H9 (cell line): ENCODE data around the gene SMTN. TPM values are rescaled to one million over a fixed set of nuclear protein-coding genes. Genes with fewer than 3 reads are reported as not detected.
A peak's percentile ranks its signal among the peaks of the same experiment; 100 is the strongest.

Source experiments
- DNase-seq: peaks from one replicate; pipeline ENCODE4 v3.0.0-alpha.2; 2017
- H2AFZ ChIP-seq: one replicate; pipeline ENCODE4 v1.6.1; 2013; ENCODE audit warnings: mild to moderate bottlenecking, low read length, control low read depth, moderate library complexity
- H2AK5ac ChIP-seq: 2 replicates; pipeline ENCODE4 v1.6.1; 2013; ENCODE audit warnings: low read length, control low read depth, mixed read lengths; ENCODE audit not compliant: insufficient read length
- H2BK120ac ChIP-seq: one replicate; pipeline ENCODE4 v1.6.1; 2013; ENCODE audit warnings: low read depth, mild to moderate bottlenecking, low read length, control low read depth, inconsistent platforms; ENCODE audit not compliant: poor library complexity, severe bottlenecking
- H2BK12ac ChIP-seq: 2 replicates; pipeline ENCODE4 v1.6.1; 2013; ENCODE audit warnings: low read length, control low read depth, mixed read lengths, low read depth; ENCODE audit not compliant: insufficient read length
- H2BK15ac ChIP-seq: 2 replicates; pipeline ENCODE4 v1.6.1; 2013; ENCODE audit warnings: low read depth, low read length, control low read depth
- H2BK20ac ChIP-seq: one replicate; pipeline ENCODE4 v1.6.1; 2013; ENCODE audit warnings: low read depth, mild to moderate bottlenecking, low read length, control low read depth, inconsistent platforms; ENCODE audit not compliant: poor library complexity, severe bottlenecking
- H2BK5ac ChIP-seq: 2 replicates; pipeline ENCODE4 v1.6.1; 2013; ENCODE audit warnings: low read length, control low read depth, mixed read lengths; ENCODE audit not compliant: insufficient read length
- H3K14ac ChIP-seq: 2 replicates; pipeline ENCODE4 v1.6.1; 2013; ENCODE audit warnings: low read length, control low read depth; ENCODE audit not compliant: insufficient read depth
- H3K18ac ChIP-seq: 2 replicates; pipeline ENCODE4 v1.6.1; 2013; ENCODE audit warnings: low read depth, mild to moderate bottlenecking, mixed read lengths, low read length, control low read depth; ENCODE audit not compliant: insufficient read length
- H3K23ac ChIP-seq: 2 replicates; pipeline ENCODE4 v1.6.1; 2013; ENCODE audit warnings: low read length, control low read depth, mixed read lengths, low read depth; ENCODE audit not compliant: insufficient read length
- H3K23me2 ChIP-seq: 2 replicates; pipeline ENCODE4 v1.6.1; 2013; ENCODE audit warnings: low read depth, mild to moderate bottlenecking, mixed read lengths, low read length, control low read depth; ENCODE audit not compliant: insufficient read length, poor library complexity, severe bottlenecking
- H3K27ac ChIP-seq: 2 replicates; pipeline ENCODE4 v1.5.1; 2013; ENCODE audit warnings: low read length, control low read depth, mixed read lengths, low read depth; ENCODE audit not compliant: insufficient read length
- H3K27me3 ChIP-seq: 2 replicates; pipeline ENCODE4 v1.6.1; 2013; ENCODE audit warnings: low read length, control low read depth, inconsistent platforms; ENCODE audit not compliant: insufficient read depth
- H3K4ac ChIP-seq: 2 replicates; pipeline ENCODE4 v1.6.1; 2013; ENCODE audit warnings: low read depth, mild to moderate bottlenecking, control low read depth, inconsistent platforms, low read length, moderate library complexity
- H3K4me1 ChIP-seq: 2 replicates; pipeline ENCODE4 v1.6.1; 2013; ENCODE audit warnings: low read length, control low read depth, inconsistent platforms; ENCODE audit not compliant: insufficient read depth
- H3K4me2 ChIP-seq: 2 replicates; pipeline ENCODE4 v1.6.1; 2013; ENCODE audit warnings: low read length, control low read depth, mixed read lengths; ENCODE audit not compliant: insufficient read length, insufficient read depth
- H3K56ac ChIP-seq: 2 replicates; pipeline ENCODE4 v1.6.1; 2013; ENCODE audit warnings: low read depth, mild to moderate bottlenecking, mixed read lengths, low read length, control low read depth; ENCODE audit not compliant: insufficient read length
- H3K79me1 ChIP-seq: 2 replicates; pipeline ENCODE4 v1.6.1; 2013; ENCODE audit warnings: low read depth, mild to moderate bottlenecking, moderate library complexity, low read length, control low read depth, inconsistent platforms; ENCODE audit not compliant: insufficient read depth, poor library complexity, severe bottlenecking
- H3K79me2 ChIP-seq: 2 replicates; pipeline ENCODE4 v1.6.1; 2013; ENCODE audit warnings: low read length, control low read depth, inconsistent platforms; ENCODE audit not compliant: insufficient read depth
- H3K9ac ChIP-seq: 2 replicates; pipeline ENCODE4 v1.6.1; 2013; ENCODE audit warnings: low read length, control low read depth, mixed read lengths; ENCODE audit not compliant: insufficient read length; ENCODE audit errors: extremely low read depth
- H3K9me3 ChIP-seq: one replicate; pipeline ENCODE4 v1.6.1; 2013; ENCODE audit warnings: low read depth, low read length, inconsistent platforms; ENCODE audit not compliant: control insufficient read depth
- H3T11ph ChIP-seq: one replicate; pipeline ENCODE4 v1.6.1; 2013; ENCODE audit warnings: mild to moderate bottlenecking, low read length, control low read depth, inconsistent platforms
- H4K20me1 ChIP-seq: one replicate; pipeline ENCODE4 v1.6.1; 2013; ENCODE audit not compliant: control insufficient read depth, insufficient read length, insufficient read depth
- H4K5ac ChIP-seq: 2 replicates; pipeline ENCODE4 v1.6.1; 2013; ENCODE audit warnings: low read depth, mild to moderate bottlenecking, mixed read lengths, low read length, control low read depth; ENCODE audit not compliant: insufficient read length
- H4K8ac ChIP-seq: replicated peaks from 2 replicates; pipeline ENCODE4 v1.6.1; 2013; ENCODE audit warnings: low read length, control low read depth, mixed read lengths, low read depth; ENCODE audit not compliant: insufficient read length
- H4K91ac ChIP-seq: 2 replicates; pipeline ENCODE4 v1.6.1; 2013; ENCODE audit warnings: low read depth, mild to moderate bottlenecking, moderate library complexity, mixed read lengths, low read length, control low read depth; ENCODE audit not compliant: insufficient read length
- H3K27ac Mint-ChIP-seq, 3 experiments: 2 replicates in 2 of 3; 3 replicates in 1 of 3; pipeline ENCODE4 v1.8.0; 2020 to 2021; ENCODE audit warnings: mixed read lengths in 3 of 3, mild to moderate bottlenecking in 1 of 3, moderate library complexity in 1 of 3
- H3K27me3 Mint-ChIP-seq: 2 replicates; pipeline ENCODE4 v1.8.0; 2021; ENCODE audit warnings: low read depth, mild to moderate bottlenecking, moderate library complexity, mixed read lengths
- H3K36me3 Mint-ChIP-seq, 3 experiments: 2 replicates in 2 of 3; 3 replicates in 1 of 3; pipeline ENCODE4 v1.8.0; 2020 to 2021; ENCODE audit warnings: low read depth in 3 of 3, mixed read lengths in 3 of 3; ENCODE audit not compliant: insufficient read depth in 1 of 3
- H3K4me1 Mint-ChIP-seq, 2 experiments: 2 replicates each; pipeline ENCODE4 v1.8.0; 2020; ENCODE audit warnings: mixed read lengths in 2 of 2
- H3K4me3 Mint-ChIP-seq, 2 experiments: 2 replicates in 1 of 2; 3 replicates in 1 of 2; pipeline ENCODE4 v1.8.0; 2020 to 2021; ENCODE audit warnings: mild to moderate bottlenecking in 2 of 2, mixed read lengths in 2 of 2, moderate library complexity in 1 of 2
- H3K9me3 Mint-ChIP-seq, 2 experiments: 2 replicates in 1 of 2; 3 replicates in 1 of 2; pipeline ENCODE4 v1.8.0; 2020; ENCODE audit warnings: mild to moderate bottlenecking in 2 of 2, mixed read lengths in 2 of 2, moderate library complexity in 1 of 2
- CTCF ChIP-seq: fragments of 200-600 bp; sonication (generic); conservative IDR thresholded peaks from 3 replicates; pipeline ENCODE4 v1.8.0; 2021; ENCODE audit warnings: antibody characterized with exemption, mild to moderate bottlenecking
- WGBS: extraction: QIAGEN DNeasy Blood & Tissue Kit; methylation state at CpG from one replicate; pipeline ENCODE4 v1.1.7; 2013; ENCODE audit warnings: missing lambda C conversion rate, low lambda C conversion rate, mixed read lengths; ENCODE audit not compliant: insufficient read length; ENCODE audit errors: extremely low coverage; 5-methylcytosine and 5-hydroxymethylcytosine counted together
- total RNA-seq: library from RNA; stranded (reverse); gene quantifications from 2 replicates; pipeline ENCODE4 v1.2.1, GENCODE V29; 2021

Gene SMTN
- total RNA-seq, 1 experiment from 2014 or later, result 23.4 TPM

- WGBS, result no CpG with 5 or more reads among the region's 6 CpGs
Measured at GRCh38 chr22:31081963-31082605, 966 bp downstream of the SMTN start.

More at GRCh38 chr22:31081963-31082605, 966 bp downstream of the SMTN start:
- Histone ChIP-seq H4K5ac (no peak overlapping the region), H4K8ac (no peak overlapping the region), H3K9me3 (no peaks in the 10 kb centered on the region), H3K4ac (no peak overlapping the region), H3K23me2 (peaks cover 10% of the 10 kb centered on the region), H2AFZ (no peak overlapping the region), H2BK20ac (no peak overlapping the region), H3K79me2 (no peaks in the 10 kb centered on the region; the same call in 1 of the 2 replicates), H2BK5ac (no peak overlapping the region), H3K4me2 (peak overlapping the region; percentile 68), H2BK15ac (no peak overlapping the region), H3K9ac (no peak overlapping the region), H3K23ac (no peak overlapping the region), H2BK120ac (no peak overlapping the region), H3K27ac (no peak overlapping the region), H3K79me1 (no peaks in the 10 kb centered on the region), H3K56ac (no peak overlapping the region), H2AK5ac (no peak overlapping the region), H3K14ac (no peak overlapping the region), H3K18ac (no peak overlapping the region), H2BK12ac (no peak overlapping the region), H3K27me3 (no peaks in the 10 kb centered on the region), H4K91ac (no peak overlapping the region), H3T11ph (no peak overlapping the region), H4K20me1 (no peaks in the 10 kb centered on the region), H3K4me1 (no peaks in the 10 kb centered on the region; the same call in 1 of the 2 replicates)
- no peak for DNase-seq
- peak overlapping the region; percentile 87 to 90 for H3K4me3 Mint-ChIP-seq
- H3K9me3 Mint-ChIP-seq, result no peaks in the 10 kb centered on the region
- TF ChIP-seq CTCF, result no peak
- peaks cover 9% of the 10 kb centered on the region for H3K27me3 Mint-ChIP-seq
- H3K27ac Mint-ChIP-seq, result peak overlapping the region in 1 of 3 experiments; percentile 61; a peak in 2 of 7 replicates
- H3K4me1 Mint-ChIP-seq, result peaks cover 34 to 43% of the 10 kb centered on the region in 2 experiments
- peaks cover 0 to 2% (median 0%) of the 10 kb centered on the region in 3 experiments; a peak in 2 of 7 replicates for H3K36me3 Mint-ChIP-seq
